Prostate gland (tissue), 2 donors: Measurements from ENCODE around the gene CCND2. TPM values are rescaled to one million over a fixed set of nuclear protein-coding genes. Genes with fewer than 3 reads are reported as not detected.

Experiments used
- DNase-seq: peaks from one replicate; pipeline ENCODE4 v3.0.0-alpha.2; 2019; ENCODE audit warnings: low spot score
- H3K27ac ChIP-seq, 2 donors: fragments of 200-600 bp; sonication (generic); 2 replicates each; pipeline ENCODE4 v1.5.1; 2017 to 2019
- H3K27me3 ChIP-seq: fragments of 200-600 bp; sonication (generic); replicated peaks from 2 replicates; pipeline ENCODE4 v1.5.1; 2019; ENCODE audit not compliant: insufficient read depth
- H3K36me3 ChIP-seq, 2 donors: fragments of 200-600 bp; sonication (generic); 1 replicate in 1 of 2; 2 replicates in 1 of 2; pipeline versions ENCODE4 v1.5.1 to v1.8.1; 2017 to 2019
- H3K4me1 ChIP-seq: fragments of 200-600 bp; sonication (generic); replicated peaks from 2 replicates; pipeline ENCODE4 v1.5.1; 2019
- H3K4me3 ChIP-seq, 2 donors: fragments of 200-600 bp; sonication (generic); 2 replicates each; pipeline ENCODE4 v1.5.1; 2017 to 2019
- H3K9me3 ChIP-seq: fragments of 200-600 bp; sonication (generic); 2 replicates; pipeline ENCODE4 v1.5.1; 2017
- CTCF ChIP-seq, 4 experiments: fragments of 200-600 bp in 2 of 4; fragments of 450-650 bp in 2 of 4; sonication (generic) in 2 of 4; IDR thresholded peaks; 1 replicate in 3 of 4; 2 replicates in 1 of 4; pipeline ENCODE4 v1.5.1; 2016 to 2019; ENCODE audit warnings: antibody characterized with exemption in 4 of 4, mild to moderate bottlenecking in 2 of 4, moderate library complexity in 2 of 4
- POLR2A ChIP-seq: fragments of 450-650 bp; IDR thresholded peaks from one replicate; pipeline ENCODE4 v1.6.1; 2016; ENCODE audit warnings: antibody characterized with exemption, mild to moderate bottlenecking
- POLR2AphosphoS5 ChIP-seq: sonication (generic); formaldehyde crosslinking; IDR thresholded peaks from one replicate; pipeline ENCODE4 v1.6.1; 2017; ENCODE audit warnings: antibody characterized with exemption
- WGBS: methylation state at CpG from one replicate; pipeline ENCODE4 v1.1.5; 2018; 5-methylcytosine and 5-hydroxymethylcytosine counted together
- intact Hi-C: fragments of 100-400 bp; cut with DNase I; formaldehyde crosslinking; loops from one replicate; pipeline ENCODE4 v1.14.2; 2022
- total RNA-seq, 2 donors: library from RNA; depleted of rRNA; stranded (reverse); fragments of >200 nt; gene quantifications; one replicate each; pipeline ENCODE4 v1.1.0, GENCODE V29; 2016

CCND2 gene
- total RNA-seq, 2 donors from 2014 or later: 31.6 to 46.1 TPM

DNA sequence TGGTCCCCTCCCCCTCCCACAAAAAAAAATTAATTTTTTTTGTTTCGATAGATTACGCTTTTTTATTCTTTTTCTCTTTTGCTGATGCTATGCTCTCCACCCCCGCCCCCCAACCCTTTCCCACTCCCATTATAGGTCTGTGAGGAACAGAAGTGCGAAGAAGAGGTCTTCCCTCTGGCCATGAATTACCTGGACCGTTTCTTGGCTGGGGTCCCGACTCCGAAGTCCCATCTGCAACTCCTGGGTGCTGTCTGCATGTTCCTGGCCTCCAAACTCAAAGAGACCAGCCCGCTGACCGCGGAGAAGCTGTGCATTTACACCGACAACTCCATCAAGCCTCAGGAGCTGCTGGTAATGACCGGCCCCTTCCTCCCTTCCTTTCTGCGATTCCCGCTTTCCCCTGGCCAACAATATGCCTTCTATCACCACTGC, 2.3 kb downstream of the CCND2 start:
- Histone ChIP-seq H3K36me3 (no peaks in the 10 kb centered on the region), H3K27me3 (peaks cover 2% of the 10 kb centered on the region), H3K4me1 (no peaks in the 10 kb centered on the region), H3K4me3 (peak overlapping the region; percentile 45 to 57), H3K27ac (peak overlapping the region; percentile 82 to 88), H3K9me3 (no peaks in the 10 kb centered on the region)
- 31% methylated on average over 14 of the region's 14 CpGs for WGBS
- no peak for DNase-seq
- TF ChIP-seq POLR2A (no peak), POLR2AphosphoS5 (no peak), CTCF (IDR thresholded peaks at IDR 0.05) (no peak)
- intact Hi-C loops: loop anchor here (5.0 kb wide), 4 partner anchors 169 to 389 kb away; no protein-coding TSS in a partner anchor

DNA sequence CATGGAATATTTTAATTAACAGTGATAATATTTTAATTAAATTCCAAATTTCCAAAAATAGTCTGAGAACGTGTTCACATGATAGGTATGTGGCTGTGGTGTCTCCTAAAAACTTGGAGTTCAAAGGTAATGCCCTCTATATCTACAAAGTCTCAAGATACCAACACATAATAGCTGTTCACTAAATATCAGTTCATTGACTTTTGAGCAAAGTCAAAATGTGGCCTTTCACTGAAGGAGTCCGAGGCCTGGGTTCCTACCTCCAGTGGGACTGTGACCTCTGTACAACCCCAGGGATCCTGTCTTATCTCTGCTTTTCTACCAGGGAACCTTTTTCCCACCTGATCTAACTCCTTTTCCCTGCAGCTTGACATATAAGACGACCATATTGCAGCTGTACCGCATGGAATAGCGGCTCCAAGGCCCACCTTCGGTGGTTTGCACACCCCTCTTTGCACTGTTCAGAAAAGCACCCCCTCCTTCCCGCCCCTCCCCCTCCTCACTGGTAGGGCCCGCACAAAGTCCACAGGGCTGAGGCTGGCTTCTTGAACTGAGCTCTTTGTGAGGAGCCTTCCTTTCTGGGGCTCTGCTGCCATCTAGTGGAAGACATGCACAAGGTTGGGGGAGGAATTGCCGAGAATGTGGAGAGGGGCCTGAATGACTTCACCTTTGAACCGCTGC, 3.1 kb downstream of the CCND2 start:
- no peak for TF ChIP-seq POLR2A
- TF ChIP-seq CTCF (IDR thresholded peaks at IDR 0.05): peak; percentile 87 to 95 (median 90)
- TF ChIP-seq POLR2AphosphoS5: peak; percentile 77
- WGBS: 7% methylated on average over 10 of the region's 10 CpGs
- peak overlapping the region in 1 of 2 donors; percentile 82 for H3K27ac ChIP-seq
- no peaks in the 10 kb centered on the region for H3K9me3 ChIP-seq
- H3K4me1 ChIP-seq: no peaks in the 10 kb centered on the region
- peak overlapping the region in 1 of 2 donors; percentile 45 for H3K4me3 ChIP-seq
- intact Hi-C loops: loop anchor here (5.0 kb wide), 4 partner anchors 169 to 389 kb away; no protein-coding TSS in a partner anchor
- peaks cover 2% of the 10 kb centered on the region for H3K27me3 ChIP-seq
- DNase-seq: peak; percentile 80
- H3K36me3 ChIP-seq: no peaks in the 10 kb centered on the region

- 27% methylated on average over 6 of the region's 6 CpGs for WGBS
- intact Hi-C loops: loop anchor here (5.0 kb wide), 4 partner anchors 170 to 390 kb away; no protein-coding TSS in a partner anchor
- no peaks in the 10 kb centered on the region for H3K9me3 ChIP-seq
- TF ChIP-seq POLR2AphosphoS5 (no peak), POLR2A (no peak), CTCF (IDR thresholded peaks at IDR 0.05) (peak in 1 of 4 experiments; percentile 8)
- no peaks in the 10 kb centered on the region for H3K36me3 ChIP-seq
- DNase-seq: no peak
- H3K27me3 ChIP-seq: no peaks in the 10 kb centered on the region
- no peak overlapping the region for H3K27ac ChIP-seq
- no peaks in the 10 kb centered on the region for H3K4me1 ChIP-seq
- no peak overlapping the region for H3K4me3 ChIP-seq
These were observed 3.6 kb downstream of the CCND2 start for GRCh38 chr12:4277205-4277543.

DNA sequence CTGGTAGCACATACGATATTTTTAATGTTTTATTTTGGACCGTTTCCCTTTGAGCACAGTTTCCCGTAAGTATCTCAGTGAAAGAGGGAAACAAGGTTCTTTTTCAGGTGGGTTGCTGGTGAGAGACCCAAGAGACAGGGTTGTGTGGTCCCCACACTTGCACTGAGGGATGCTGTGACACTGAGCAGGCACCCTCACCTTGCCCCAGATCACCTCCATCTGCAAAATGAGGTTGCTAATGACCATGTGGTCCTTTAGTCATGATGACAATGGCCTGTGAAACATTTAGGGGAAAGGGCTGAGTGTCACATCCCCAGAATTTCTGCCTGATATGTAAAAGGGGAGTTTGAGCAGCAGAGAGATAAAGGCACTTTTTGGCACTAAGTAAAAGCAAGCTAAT, 4.3 kb downstream of the CCND2 start:
- WGBS: 80% methylated on average over 3 of the region's 3 CpGs
- H3K4me1 ChIP-seq: no peaks in the 10 kb centered on the region
- TF ChIP-seq CTCF (IDR thresholded peaks at IDR 0.05) (no peak), POLR2A (no peak), POLR2AphosphoS5 (no peak)
- no peaks in the 10 kb centered on the region for H3K9me3 ChIP-seq
- DNase-seq: no peak
- no peak overlapping the region for H3K4me3 ChIP-seq
- no peak overlapping the region for H3K27ac ChIP-seq
- no peaks in the 10 kb centered on the region for H3K27me3 ChIP-seq
- intact Hi-C loops: loop anchor here (5.0 kb wide), 4 partner anchors 171 to 391 kb away; no protein-coding TSS in a partner anchor
- H3K36me3 ChIP-seq: no peaks in the 10 kb centered on the region
